AG09319 (cell line): Measurements from ENCODE around the gene GPNMB.

ENCODE experiments used
- DNase-seq: peaks from one replicate; pipeline ENCODE4 v3.0.0-alpha.2; 2010; ENCODE audit warnings: low read depth; ENCODE audit errors: extremely low read depth
- CTCF ChIP-seq: IDR thresholded peaks from 2 replicates; pipeline ENCODE4 v1.5.1; 2011; ENCODE audit warnings: low read depth, mild to moderate bottlenecking, inconsistent platforms, low read length, moderate library complexity

Gene GPNMB

GRCh38 chr7:23242935-23243334 lies 3.6 kb upstream of the GPNMB start:
- TF ChIP-seq CTCF, result no peak
- no peak for DNase-seq

DNA sequence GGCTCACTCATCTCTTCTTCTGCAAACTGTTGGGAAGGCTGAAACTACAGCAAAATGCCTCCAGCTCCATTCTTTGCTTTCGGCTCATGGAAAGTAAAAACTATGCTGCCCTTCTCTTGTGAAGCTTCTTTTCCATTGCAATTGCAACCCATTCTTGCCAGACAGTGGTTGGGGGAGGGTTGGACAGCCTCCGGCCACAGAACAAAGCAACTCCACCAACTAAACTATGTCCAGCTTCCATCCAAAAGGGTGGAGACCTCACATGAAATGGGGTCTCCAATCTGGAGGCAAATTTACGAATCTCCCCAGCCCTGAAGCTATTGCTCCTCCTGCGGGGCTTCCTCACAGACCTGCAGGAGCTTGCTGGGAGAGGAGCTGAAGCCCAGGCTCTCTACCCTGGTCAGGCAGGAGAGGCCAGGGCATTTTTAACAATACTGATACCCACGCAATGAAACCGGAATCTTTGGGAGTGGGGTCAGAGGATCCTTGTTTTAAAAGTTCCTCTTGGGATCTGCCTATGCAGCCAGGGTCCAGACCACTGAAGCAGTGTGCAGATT lies 549 bp downstream of the GPNMB start:
- no peak for DNase-seq
- no peak for TF ChIP-seq CTCF

GRCh38 chr7:23247603-23248335 lies 1.2 kb downstream of the GPNMB start:
- no peak for DNase-seq
- no peak for TF ChIP-seq CTCF

- no peak for DNase-seq
- no peak for TF ChIP-seq CTCF
Observed at GRCh38 chr7:23249486-23249885, 2.9 kb downstream of the GPNMB start.

DNA sequence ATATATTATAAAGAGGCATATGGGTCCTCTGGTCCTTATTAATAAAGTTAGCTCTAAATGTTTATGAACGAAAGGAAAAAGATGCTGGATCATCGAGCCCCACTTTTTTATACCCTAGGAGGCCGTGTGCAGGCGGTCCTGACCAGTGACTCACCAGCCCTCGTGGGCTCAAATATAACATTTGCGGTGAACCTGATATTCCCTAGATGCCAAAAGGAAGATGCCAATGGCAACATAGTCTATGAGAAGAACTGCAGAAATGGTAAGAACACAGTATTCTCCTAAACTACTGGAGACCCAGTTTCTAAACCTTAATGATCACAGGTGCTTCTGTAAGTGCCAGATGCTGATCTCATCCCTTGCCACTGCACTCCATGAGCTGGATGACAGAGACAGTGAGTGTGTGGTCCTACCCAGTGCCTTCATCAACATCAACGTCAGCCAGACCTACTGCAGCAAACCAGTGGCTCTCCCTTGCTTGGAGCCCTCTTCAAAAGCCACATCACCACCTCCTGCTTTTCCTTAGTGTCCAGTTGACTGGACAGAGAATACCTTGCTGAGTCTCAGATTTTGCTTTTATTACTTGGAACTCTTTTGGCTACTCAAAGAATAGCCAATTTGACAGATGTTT lies 7.6 kb downstream of the GPNMB start:
- DNase-seq, result no peak
- TF ChIP-seq CTCF, result no peak

DNA sequence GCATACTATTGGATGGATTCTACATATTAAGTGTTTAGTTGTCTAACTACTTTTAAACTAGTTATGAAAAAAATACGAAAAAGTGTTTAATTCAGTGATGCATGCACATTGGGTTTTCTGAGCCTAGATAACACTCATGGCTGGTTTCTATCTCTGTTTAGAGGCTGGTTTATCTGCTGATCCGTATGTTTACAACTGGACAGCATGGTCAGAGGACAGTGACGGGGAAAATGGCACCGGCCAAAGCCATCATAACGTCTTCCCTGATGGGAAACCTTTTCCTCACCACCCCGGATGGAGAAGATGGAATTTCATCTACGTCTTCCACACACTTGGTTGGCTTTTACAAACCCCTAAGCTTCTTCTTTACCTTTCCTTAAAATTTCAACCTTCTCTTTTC lies 10.2 kb downstream of the GPNMB start:
- no peak for DNase-seq
- TF ChIP-seq CTCF, result no peak

- no peak for DNase-seq
- no peak for TF ChIP-seq CTCF
Observed at GRCh38 chr7:23260371-23260770, 13.8 kb downstream of the GPNMB start.
